SHP77 treated with DMSO at 0.1 percent for 48 hours (cell line): ENCODE measurements around the gene IQGAP1.
"Not testable (repeated sequence)": the region's sequence is repeated elsewhere in the genome, so short reads cannot be mapped to it uniquely, and the experiment has no call there.

Source experiments
- DNase-seq: peaks from one replicate; lab custom pipeline; 2025; lab: John Stamatoyannopoulos, UW

IQGAP1 gene

GRCh38 chr15:90483637-90484036 lies 95.6 kb downstream of the IQGAP1 start:
- DNase-seq = no peak

GRCh38 chr15:90487186-90487585 lies 99.1 kb downstream of the IQGAP1 start:
- DNase-seq = no peak

GRCh38 chr15:90489514-90489913 lies 101.5 kb downstream of the IQGAP1 start:
- DNase-seq = no peak

GRCh38 chr15:90489944-90490343 lies 101.9 kb downstream of the IQGAP1 start:
- DNase-seq = no peak

DNA sequence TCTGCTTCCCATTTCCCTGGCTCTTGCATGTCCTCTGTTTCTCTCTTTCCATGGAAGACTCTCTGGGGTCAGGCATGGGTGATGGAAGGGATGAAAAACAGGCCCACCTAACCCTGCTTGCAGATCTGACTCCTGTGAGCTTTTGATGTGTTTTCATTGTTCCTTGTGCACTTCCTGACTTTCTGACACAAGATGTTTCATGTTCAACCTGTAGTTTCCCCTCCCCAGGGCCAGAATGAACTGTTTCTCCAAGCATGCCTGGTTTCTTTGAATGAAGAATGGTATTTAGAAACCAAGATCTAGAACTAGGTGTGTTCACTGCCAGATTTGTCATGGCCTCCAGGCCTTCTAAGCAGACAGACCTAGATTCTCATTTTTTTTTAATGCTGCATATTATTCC lies 105.6 kb downstream of the IQGAP1 start:
- DNase-seq = no peak

DNA sequence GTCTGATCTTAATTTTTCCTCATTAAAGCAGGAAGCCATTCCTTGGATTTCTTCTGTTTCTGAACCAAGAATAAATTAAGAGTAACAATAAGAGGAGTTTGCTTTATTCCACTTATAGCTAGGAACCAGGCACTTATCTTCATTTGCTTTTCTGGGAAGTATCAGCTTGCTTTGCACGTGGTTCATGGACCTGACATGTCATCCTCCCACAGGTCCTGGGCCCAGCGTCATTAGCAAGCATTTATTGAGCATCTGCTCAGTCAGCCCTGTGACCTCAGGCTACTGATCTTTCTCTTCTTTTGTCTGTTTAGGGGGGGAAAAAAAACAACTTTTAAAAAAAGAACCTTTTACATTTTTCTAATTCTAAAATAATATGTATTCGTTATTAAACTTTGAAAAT lies 107.0 kb downstream of the IQGAP1 start:
- DNase-seq = no peak

GRCh38 chr15:90496791-90497190 lies 108.7 kb downstream of the IQGAP1 start:
- no peak for DNase-seq

GRCh38 chr15:90497376-90497775 lies 109.3 kb downstream of the IQGAP1 start:
- DNase-seq = no peak

- no peak for DNase-seq
Measured at GRCh38 chr15:90497912-90498311, 109.9 kb downstream of the IQGAP1 start.

DNA sequence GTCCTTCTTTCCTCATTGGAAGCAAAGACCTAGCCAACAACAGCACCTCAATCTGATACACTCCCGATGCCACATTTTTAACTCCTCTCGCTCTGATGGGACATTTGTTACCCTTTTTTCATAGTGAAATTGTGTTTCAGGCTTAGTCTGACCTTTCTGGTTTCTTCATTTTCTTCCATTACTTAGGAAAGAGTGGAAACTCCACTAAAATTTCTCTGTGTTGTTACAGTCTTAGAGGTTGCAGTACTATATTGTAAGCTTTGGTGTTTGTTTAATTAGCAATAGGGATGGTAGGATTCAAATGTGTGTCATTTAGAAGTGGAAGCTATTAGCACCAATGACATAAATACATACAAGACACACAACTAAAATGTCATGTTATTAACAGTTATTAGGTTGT lies 112.1 kb downstream of the IQGAP1 start:
- DNase-seq = no peak

GRCh38 chr15:90501898-90502297 lies 113.9 kb downstream of the IQGAP1 start:
- no peak for DNase-seq

DNA sequence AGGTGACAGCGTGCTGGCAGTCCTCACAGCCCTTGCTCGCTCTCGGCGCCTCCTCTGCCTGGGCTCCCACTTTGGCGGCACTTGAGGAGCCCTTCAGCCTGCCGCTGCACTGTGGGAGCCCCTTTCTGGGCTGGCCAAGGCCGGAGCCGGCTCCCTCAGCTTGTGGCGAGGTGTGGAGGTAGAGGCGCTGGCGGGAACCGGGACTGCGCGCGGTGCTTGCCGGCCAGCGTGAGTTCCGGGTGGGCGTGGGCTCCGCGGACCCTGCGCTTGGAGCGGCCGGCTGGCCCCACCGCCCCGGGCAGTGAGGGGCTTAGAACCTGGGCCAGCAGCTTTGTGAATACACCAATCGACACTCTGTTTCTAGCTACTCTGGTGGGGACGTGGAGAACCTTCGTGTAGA lies 122.7 kb downstream of the IQGAP1 start:
- not testable (repeated sequence) for DNase-seq

GRCh38 chr15:90511211-90511618 lies 123.2 kb downstream of the IQGAP1 start:
- not testable (repeated sequence) for DNase-seq

DNA sequence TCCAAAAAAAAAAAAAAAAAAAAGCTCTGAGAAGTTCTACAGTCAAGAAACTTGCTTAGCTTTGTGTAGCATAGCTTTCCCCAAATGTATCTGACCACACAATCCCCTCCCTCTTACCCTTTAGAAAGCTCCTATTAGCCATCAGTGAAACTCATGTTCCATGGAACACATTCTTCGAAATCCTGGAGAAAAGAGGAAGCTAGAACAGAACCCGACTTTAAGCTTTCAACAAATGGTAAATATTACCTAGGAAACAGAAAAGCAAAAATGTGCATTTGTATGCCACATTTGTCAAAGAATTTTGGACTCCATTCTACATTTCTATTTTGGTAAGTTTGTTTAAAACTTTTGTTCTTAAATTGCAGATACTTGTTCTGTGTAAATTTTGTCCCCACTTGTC lies 124.2 kb downstream of the IQGAP1 start:
- DNase-seq = no peak

- no peak for DNase-seq
Measured at GRCh38 chr15:90512981-90513380, 124.9 kb downstream of the IQGAP1 start.

DNA sequence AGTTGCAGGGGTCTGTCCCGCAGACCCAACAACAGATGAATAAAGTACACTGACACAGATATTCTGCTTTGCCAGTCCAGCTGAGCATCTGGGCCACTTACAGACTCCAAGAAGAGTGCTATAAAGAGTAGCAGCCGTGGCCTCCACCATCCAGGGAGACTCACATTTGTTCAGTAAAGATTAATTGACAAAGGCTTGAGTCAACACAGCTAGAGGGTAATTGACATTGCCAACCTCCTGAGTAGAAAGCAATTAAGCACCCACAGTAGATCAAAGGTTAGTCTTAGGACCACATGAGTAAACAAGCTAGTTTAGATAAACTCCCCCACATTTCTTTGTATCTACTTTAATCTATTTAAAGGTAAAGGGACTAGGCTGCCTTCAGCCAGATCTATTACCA lies 125.4 kb downstream of the IQGAP1 start:
- DNase-seq = no peak

GRCh38 chr15:90513893-90514292 lies 125.9 kb downstream of the IQGAP1 start:
- DNase-seq = not testable (repeated sequence)

DNA sequence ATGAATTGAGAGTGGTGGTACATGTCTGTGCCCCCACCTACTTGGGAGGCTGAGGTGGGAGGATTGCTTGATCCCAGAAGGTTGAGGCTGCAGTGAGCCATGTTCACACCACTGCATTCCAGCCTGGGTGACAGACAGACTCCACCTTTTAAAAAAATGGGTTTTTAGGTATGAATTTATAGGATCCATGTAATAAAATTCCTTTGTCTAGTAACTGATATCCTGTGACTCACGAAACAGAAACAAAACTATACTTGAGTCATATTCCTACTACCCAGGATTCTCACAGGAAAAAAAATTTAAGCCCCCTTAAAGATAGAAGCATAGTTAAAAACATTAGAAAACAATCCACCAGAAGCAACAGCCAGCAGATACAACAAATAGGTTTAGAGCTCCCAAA lies 131.6 kb downstream of the IQGAP1 start:
- no peak for DNase-seq

DNA sequence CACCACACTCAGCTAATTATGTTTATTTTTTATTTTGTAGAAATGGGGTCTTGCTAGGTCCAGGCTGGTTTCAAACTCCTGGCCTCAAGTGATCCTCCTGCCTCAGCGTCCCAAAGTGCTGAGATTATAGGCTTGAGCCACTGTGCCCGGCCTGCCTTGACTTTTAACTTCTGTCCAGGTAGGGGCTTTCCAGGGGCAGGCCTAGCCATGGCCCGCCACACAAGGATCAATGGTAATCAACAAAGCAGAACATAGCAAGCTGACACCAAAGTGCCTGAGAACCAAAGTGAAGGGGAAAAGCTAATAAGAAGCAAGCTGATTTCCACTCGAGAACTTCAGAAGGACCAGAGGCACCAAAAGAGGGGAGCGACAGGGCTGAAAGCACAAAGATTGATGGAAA lies 132.3 kb downstream of the IQGAP1 start:
- no peak for DNase-seq

GRCh38 chr15:90523373-90523772 lies 135.3 kb downstream of the IQGAP1 start:
- no peak for DNase-seq

DNA sequence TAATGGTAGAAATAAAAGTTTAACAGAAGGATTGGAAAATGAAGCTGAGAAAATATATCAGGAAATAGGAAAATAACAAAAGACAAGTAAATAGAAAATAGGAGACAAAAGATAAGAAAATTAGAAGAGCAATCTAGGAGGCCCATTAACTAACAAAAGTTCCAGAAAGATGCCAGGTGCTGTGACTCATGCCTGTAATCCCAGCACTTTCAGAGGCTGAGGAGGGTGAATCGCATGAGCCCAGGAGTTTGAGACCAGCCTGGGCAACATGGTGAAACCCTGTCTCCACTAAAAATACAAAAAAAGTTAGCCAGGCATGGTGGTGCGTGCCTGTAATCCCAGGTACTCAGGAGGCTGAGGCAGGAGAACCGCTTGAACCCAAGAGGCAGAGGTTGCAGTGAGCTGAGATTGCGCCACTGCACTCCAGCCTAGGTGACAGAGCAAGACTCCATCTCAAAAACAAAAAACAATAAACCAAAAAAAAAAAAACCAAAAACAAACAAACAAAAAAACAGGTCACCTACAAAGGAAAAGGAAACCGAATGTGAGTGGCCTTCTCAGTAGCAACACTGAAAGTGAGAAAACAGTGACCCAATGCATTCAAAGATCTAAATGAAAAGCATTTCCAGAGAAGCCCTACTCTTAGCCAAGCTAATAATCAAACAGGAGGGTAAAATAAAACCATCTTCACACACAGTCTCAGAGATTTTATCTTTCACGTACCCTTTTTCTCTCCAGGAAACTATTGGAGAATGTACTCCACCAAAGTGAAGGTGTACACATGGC lies 136.2 kb downstream of the IQGAP1 start:
- not testable (repeated sequence) for DNase-seq

DNA sequence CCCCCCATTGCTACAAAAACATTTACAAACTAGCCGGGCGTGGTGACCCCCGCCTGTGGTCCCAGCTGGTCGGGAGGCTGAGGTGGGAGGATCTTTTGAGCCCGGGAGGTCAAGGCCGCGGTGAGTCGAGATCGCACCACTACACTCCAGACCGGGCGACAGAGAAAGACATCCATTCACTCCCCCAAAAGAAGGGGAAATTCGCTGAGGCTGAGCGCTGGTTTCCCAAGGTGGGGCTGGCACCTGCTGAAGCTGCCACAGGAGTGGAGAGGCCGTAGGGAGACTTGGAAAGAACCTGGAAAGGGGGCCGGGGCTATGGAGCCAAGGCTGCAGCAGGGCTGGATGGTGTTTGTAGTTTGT lies 140.9 kb downstream of the IQGAP1 start:
- DNase-seq = peak; percentile 19

DNA sequence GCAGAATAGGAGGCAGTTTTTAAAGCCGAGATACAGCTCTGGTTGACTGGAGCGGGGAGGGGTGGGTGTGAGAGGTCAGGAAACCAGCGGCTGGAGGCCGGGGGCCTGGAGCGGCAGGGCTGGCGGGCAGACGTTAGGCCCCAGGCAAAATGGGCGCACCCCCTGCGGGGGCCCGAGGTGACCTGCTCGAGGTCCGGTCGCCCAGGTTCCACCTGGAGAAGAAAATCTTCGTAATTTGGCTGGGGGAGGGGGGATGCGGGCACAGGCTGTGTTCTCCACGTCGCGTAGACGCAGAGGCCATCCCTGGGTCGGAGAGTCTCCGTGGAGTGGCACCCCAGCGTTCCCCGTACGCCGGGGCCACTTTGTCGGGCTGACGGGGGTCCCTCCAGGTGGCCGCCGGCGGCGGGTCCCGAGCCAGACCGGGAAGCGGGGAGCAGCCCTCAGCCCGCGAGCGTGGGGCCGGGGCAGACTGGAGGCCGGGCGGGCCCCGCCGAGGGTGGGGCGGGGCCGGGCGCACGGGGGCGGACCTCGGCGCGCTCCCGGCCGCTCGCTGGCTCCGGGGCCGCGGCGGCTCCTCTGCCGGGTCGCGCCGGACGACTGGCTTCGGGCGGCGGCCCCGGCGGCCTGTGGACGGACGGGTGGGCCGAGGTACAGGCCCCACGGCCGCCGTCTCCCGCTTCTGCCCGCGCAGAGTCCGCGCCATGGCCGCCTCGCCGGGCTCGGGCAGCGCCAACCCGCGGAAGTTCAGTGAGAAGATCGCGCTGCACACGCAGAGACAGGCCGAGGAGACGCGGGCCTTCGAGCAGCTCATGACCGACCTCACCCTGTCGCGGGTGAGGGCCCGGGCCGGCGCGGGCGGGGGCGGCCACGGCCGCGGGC lies 141.6 kb downstream of the IQGAP1 start, which contains the start of gene CRTC3:
Gene CRTC3 (plus strand): TSS at position 553 of the 879 bp plus-strand sequence. CDS start 149 bp downstream, at position 702.
- no peak for DNase-seq
